HepG2 (cell line): Measurements from ENCODE around the gene SERTAD2. TPM values are rescaled to one million over a fixed set of nuclear protein-coding genes. Genes with fewer than 3 reads are reported as not detected.
A peak's percentile ranks its signal among the peaks of the same experiment; 100 is the strongest.

ENCODE experiments used
- ARHGAP35 ChIP-seq: sonication (generic); formaldehyde crosslinking; IDR thresholded peaks from 2 replicates; pipeline ENCODE4 v1.9.0; 2022; ENCODE audit warnings: mild to moderate bottlenecking, inconsistent platforms, moderate library complexity, missing genetic modification reagents, borderline replicate concordance
- ARID4A ChIP-seq: sonication (generic); formaldehyde crosslinking; IDR thresholded peaks from 2 replicates; pipeline ENCODE4 v1.5.0; 2020; ENCODE audit warnings: mild to moderate bottlenecking, missing genetic modification reagents, borderline replicate concordance
- CBX1 ChIP-seq: IDR thresholded peaks from one replicate; pipeline ENCODE4 v1.6.1; 2016; ENCODE audit warnings: antibody characterized with exemption, low read depth
- HOXA3 ChIP-seq: sonication (generic); formaldehyde crosslinking; IDR thresholded peaks from 2 replicates; pipeline ENCODE4 v1.5.0; 2020; ENCODE audit warnings: missing genetic modification reagents
- HOXA5 ChIP-seq: sonication (generic); formaldehyde crosslinking; IDR thresholded peaks from 2 replicates; pipeline ENCODE4 v1.4.0; 2020; ENCODE audit warnings: missing genetic modification reagents
- LBX2 ChIP-seq: sonication (generic); formaldehyde crosslinking; IDR thresholded peaks from 2 replicates; pipeline ENCODE4 v1.5.0; 2020; ENCODE audit warnings: missing genetic modification reagents, mild to moderate bottlenecking, borderline replicate concordance
- LRRFIP1 ChIP-seq: sonication (generic); formaldehyde crosslinking; conservative IDR thresholded peaks from 2 replicates; pipeline ENCODE4 v1.4.0; 2020; ENCODE audit warnings: missing genetic modification reagents
- NFKB2 ChIP-seq: sonication (generic); formaldehyde crosslinking; IDR thresholded peaks from 2 replicates; pipeline ENCODE4 v1.4.0; 2020; ENCODE audit warnings: missing genetic modification reagents, borderline replicate concordance
- RFXANK ChIP-seq: IDR thresholded peaks from 2 replicates; pipeline ENCODE4 v1.6.1; 2016
- RXRB ChIP-seq: IDR thresholded peaks from 2 replicates; pipeline ENCODE4 v1.6.1; 2016; ENCODE audit warnings: borderline replicate concordance, missing genetic modification reagents, missing compliant biosample characterization
- SP5 ChIP-seq: IDR thresholded peaks from 2 replicates; pipeline ENCODE4 v1.6.1; 2016; ENCODE audit warnings: low read depth, borderline replicate concordance
- ZNF737 ChIP-seq: sonication (generic); formaldehyde crosslinking; IDR thresholded peaks from 2 replicates; pipeline ENCODE4 v1.5.0; 2020; ENCODE audit warnings: missing genetic modification reagents, mild to moderate bottlenecking, borderline replicate concordance
- ZNF784 ChIP-seq: sonication (generic); formaldehyde crosslinking; IDR thresholded peaks from 2 replicates; pipeline ENCODE4 v1.5.1; 2020; ENCODE audit warnings: missing genetic modification reagents, mild to moderate bottlenecking, borderline replicate concordance
- polyA plus RNA-seq, 8 experiments: library from polyadenylated mRNA; depleted of rRNA in 3 of 8; stranded (reverse) in 7 of 8; unstranded in 1 of 8; fragments of >200 nt; fragmentation: Illumina TruSeq in 4 of 8; extraction: Trizol in 4 of 8; gene quantifications; 2 replicates each; pipeline versions ENCODE4 v1.2.1 to v1.2.3, GENCODE V29; 2011 to 2016; ENCODE audit warnings: low read depth in 4 of 8, missing spikeins in 1 of 8, mixed read lengths in 1 of 8; ENCODE audit not compliant: insufficient read depth in 1 of 8
- total RNA-seq, 5 experiments: library from RNA; depleted of rRNA; stranded (reverse); fragments of >200 nt; fragmentation: Illumina TruSeq; extraction: Trizol; gene quantifications; 2 replicates each; pipeline ENCODE4 v1.2.3, GENCODE V29; 2016; ENCODE audit warnings: low read depth in 1 of 5
- TF ChIP-seq, protein P1 (sequence below): sonication (generic); formaldehyde crosslinking; IDR thresholded peaks from 2 replicates; pipeline ENCODE4 v1.4.0; 2020; ENCODE audit warnings: missing genetic modification reagents
- TF ChIP-seq, protein P2 (sequence below): fragments of 450-650 bp; IDR thresholded peaks from 2 replicates; pipeline ENCODE4 v1.6.1; 2017; ENCODE audit warnings: mild to moderate bottlenecking

Gene SERTAD2
- total and polyA plus RNA-seq, 2 of the 13 experiments (the other 11 are each of a cell fraction or from before 2014, with no cell fraction given) = 6.7 to 22.6 TPM

DNA sequence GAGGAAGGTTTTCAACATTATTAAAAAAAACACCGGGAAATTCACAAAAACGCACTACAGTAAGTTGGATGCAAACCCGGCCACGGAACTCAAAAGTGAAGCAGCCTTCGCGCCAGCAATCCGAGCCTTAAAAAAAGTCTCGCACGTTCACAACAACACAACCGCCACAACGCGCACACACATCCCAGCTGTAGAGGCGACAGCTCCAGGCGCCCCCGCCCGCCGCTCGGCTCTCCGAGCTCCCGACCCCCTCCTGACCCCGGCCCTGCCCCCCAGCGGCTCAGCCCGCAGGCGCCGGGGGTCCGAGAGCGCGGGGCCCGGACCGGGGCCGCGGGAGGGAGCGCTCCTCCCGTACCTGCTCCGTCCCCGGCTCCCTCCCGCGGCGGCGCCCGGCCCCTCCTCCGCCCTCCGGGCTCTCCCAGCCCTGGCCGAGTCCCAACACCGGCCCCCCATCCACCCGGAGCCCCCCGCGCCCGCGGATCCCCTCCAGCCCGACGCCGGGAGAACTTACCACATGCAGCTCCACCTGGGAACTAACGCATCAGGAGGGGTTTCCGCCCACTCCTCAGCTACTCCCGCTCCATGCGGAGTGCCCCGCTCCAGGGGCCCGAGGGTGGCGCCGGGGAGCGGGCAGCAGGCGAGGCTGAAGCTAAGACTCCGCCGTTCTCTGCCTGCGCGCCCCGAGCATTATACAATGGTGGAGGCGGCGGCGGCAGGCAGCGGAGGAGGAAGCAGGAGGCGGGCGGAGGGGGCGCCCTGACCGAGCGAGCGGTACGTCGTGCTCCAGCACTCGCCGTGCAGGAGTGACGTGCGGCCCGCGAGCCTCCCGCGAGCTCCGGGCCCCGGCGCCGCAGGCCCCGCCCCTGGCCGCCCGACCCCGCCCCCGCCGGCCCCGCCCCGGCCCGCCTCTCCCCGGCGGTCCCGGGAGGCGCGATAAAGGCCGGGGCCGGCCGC lies at the start of gene SERTAD2 (continued):
- TF ChIP-seq ARID4A (CRISPR knock-in tag) (peak; percentile 59; the same call in 1 of the 2 replicates), HOXA3 (CRISPR knock-in tag) (peak; percentile 56), LBX2 (CRISPR knock-in tag) (no peak), ZNF784 (CRISPR knock-in tag) (peak; percentile 76; the same call in 1 of the 2 replicates), RFXANK (CRISPR knock-in tag) (no peak), HOXA5 (no peak; the same call in 1 of the 2 replicates), SP5 (peak; percentile 57), LRRFIP1 (no peak), NFKB2 (CRISPR knock-in tag) (no peak), RXRB (no peak), CBX1 (peak; percentile 30), ARHGAP35 (CRISPR knock-in tag) (peak; percentile 79), ZNF737 (CRISPR knock-in tag) (no peak)
- TF ChIP-seq, protein P1, sequence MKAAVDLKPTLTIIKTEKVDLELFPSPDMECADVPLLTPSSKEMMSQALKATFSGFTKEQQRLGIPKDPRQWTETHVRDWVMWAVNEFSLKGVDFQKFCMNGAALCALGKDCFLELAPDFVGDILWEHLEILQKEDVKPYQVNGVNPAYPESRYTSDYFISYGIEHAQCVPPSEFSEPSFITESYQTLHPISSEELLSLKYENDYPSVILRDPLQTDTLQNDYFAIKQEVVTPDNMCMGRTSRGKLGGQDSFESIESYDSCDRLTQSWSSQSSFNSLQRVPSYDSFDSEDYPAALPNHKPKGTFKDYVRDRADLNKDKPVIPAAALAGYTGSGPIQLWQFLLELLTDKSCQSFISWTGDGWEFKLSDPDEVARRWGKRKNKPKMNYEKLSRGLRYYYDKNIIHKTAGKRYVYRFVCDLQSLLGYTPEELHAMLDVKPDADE (CRISPR knock-in tag) = no peak
- TF ChIP-seq, protein P2, sequence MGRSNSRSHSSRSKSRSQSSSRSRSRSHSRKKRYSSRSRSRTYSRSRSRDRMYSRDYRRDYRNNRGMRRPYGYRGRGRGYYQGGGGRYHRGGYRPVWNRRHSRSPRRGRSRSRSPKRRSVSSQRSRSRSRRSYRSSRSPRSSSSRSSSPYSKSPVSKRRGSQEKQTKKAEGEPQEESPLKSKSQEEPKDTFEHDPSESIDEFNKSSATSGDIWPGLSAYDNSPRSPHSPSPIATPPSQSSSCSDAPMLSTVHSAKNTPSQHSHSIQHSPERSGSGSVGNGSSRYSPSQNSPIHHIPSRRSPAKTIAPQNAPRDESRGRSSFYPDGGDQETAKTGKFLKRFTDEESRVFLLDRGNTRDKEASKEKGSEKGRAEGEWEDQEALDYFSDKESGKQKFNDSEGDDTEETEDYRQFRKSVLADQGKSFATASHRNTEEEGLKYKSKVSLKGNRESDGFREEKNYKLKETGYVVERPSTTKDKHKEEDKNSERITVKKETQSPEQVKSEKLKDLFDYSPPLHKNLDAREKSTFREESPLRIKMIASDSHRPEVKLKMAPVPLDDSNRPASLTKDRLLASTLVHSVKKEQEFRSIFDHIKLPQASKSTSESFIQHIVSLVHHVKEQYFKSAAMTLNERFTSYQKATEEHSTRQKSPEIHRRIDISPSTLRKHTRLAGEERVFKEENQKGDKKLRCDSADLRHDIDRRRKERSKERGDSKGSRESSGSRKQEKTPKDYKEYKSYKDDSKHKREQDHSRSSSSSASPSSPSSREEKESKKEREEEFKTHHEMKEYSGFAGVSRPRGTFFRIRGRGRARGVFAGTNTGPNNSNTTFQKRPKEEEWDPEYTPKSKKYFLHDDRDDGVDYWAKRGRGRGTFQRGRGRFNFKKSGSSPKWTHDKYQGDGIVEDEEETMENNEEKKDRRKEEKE = no peak
